Stimulated activated effector memory CD8-positive, alpha-beta T cell treated with anti-CD3 and anti-CD28 coated beads, Interleukin-12 subunit alpha, Interleukin-12 subunit beta, amount 100 ng/mL, for 72 hours (primary cell): ENCODE measurements around the gene P4HA2.
A peak's percentile ranks its signal among the peaks of the same experiment; 100 is the strongest.

Experiments
- ATAC-seq: fragments of 150-1000 bp; cut with Tn5 transposase; 2 replicates; pipeline ENCODE4 v1.10.0; 2021
- DNase-seq, 2 donors: peaks; one replicate each; pipeline ENCODE4 v3.0.0; 2021 to 2022; ENCODE audit warnings: low spot score in 2 of 2
- H3K27ac Mint-ChIP-seq: one replicate; pipeline ENCODE4 v1.8.0; 2022; ENCODE audit warnings: mild to moderate bottlenecking, mixed read lengths
- H3K36me3 Mint-ChIP-seq: one replicate; pipeline ENCODE4 v1.8.0; 2022; ENCODE audit warnings: mild to moderate bottlenecking, mixed read lengths
- H3K4me1 Mint-ChIP-seq: one replicate; pipeline ENCODE4 v1.8.0; 2022; ENCODE audit warnings: mixed read lengths
- H3K4me3 Mint-ChIP-seq: one replicate; pipeline ENCODE4 v1.8.0; 2022; ENCODE audit warnings: mild to moderate bottlenecking, mixed read lengths
- H3K9me3 Mint-ChIP-seq: one replicate; pipeline ENCODE4 v1.8.0; 2022; ENCODE audit warnings: mixed read lengths

The P4HA2 gene

GRCh38 chr5:132227485-132228240, at the start of gene P4HA2:
Gene P4HA2, minus strand, starts transcription at chr5:132227853. Its CDS starts 9,227 bp downstream, at chr5:132218626.
- ATAC-seq = peak; percentile 88
- Mint-ChIP-seq H3K9me3 (no peaks in the 10 kb centered on the region), H3K27ac (peak within 1 kb of the TSS; percentile 33), H3K4me3 (peak within 1 kb of the TSS; percentile 65), H3K36me3 (no peaks in the 10 kb centered on the region), H3K4me1 (peaks cover 41% of the 10 kb centered on the region)
- DNase-seq = peak; percentile 54 to 78

- ATAC-seq (no peak), DNase-seq (no peak)
- peaks cover 8% of the 10 kb centered on the region for H3K4me1 Mint-ChIP-seq
- no peaks in the 10 kb centered on the region for H3K36me3 Mint-ChIP-seq
- H3K27ac Mint-ChIP-seq = no peak overlapping the region
- no peak overlapping the region for H3K4me3 Mint-ChIP-seq
- no peaks in the 10 kb centered on the region for H3K9me3 Mint-ChIP-seq
These were observed 49.6 kb upstream of the P4HA2 start for GRCh38 chr5:132277256-132277655.

DNA sequence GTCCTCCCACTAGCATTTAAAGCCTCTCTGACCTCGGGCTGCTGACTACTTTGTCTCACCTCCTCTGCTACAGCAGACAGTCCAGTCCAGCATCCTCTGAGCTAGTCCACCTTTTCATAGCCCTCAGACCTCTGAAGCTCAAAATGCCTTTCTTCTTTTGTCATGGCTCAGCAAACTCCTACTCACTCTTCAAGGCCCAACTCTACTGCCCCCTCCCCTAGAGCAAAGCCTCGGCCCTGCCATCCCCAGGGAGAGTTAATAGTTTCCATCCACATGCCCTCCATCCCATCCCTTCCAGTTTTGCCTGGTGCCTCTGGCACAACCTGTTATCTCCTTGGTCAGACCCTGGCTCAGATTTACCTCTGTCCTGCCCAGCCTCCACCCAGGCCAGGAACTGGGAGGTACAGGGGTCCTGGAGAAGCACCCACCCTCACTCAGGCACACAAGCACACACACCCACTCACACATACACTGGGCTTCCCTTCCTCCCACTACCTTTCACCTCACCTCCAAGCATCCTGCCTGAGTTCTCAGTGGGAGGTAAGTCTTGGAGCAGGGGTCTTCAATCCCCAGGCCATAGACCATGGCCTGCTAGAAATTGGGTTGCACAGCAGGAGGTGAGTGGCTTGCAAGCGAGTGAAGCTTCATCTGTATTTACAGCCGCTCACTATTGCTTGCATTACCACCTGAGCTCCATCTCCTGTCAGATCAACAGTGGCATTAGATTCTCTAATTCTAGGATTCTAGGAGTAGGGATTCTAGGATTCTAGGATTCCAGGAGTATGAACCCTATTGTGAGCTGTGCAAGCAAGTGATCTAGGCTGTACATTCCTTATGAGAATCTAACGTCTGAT, 47.9 kb upstream of the P4HA2 start:
- ATAC-seq = no peak
- peaks cover 18% of the 10 kb centered on the region for H3K4me1 Mint-ChIP-seq
- no peaks in the 10 kb centered on the region for H3K36me3 Mint-ChIP-seq
- H3K27ac Mint-ChIP-seq = peak overlapping the region; percentile 57
- H3K9me3 Mint-ChIP-seq = no peaks in the 10 kb centered on the region
- no peak overlapping the region for H3K4me3 Mint-ChIP-seq
- DNase-seq = no peak

DNA sequence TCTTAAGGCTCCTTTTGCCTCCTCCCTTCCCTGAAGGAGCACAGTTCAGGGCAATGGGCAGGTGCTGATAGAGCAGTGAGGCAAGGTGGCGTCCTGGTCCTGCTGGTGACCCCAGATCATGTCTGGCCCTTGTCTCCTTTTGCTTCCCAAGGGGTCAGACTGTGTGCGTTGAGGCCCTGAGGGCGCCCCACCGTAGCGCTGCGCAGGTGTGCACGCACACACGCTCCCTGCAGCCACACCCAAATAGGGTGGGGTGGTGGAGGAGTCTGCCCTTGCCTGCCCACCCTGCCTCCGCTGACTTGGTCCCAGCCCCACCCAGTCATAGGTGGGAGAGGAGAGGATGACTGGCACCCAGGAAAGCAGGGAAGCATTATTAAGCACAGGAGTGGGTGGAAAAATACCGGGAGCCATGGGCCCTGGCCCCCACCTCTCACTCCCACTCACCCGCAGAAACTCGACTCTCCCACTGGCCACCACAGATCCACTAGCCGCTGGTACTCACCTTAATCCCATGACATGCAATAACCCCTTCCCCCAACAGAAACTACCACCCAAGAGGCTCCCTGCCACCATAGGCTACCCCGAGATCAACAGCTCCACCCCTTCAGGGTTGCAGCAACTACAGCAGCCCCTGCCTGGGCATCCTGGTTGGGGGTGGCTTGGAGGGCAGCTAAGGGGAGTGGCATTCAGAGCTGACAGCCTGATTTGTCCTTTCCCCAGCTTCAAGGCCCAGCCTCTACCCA, 46.6 kb upstream of the P4HA2 start:
- Mint-ChIP-seq H3K27ac (no peak overlapping the region), H3K4me3 (no peak overlapping the region), H3K9me3 (no peaks in the 10 kb centered on the region), H3K4me1 (peaks cover 18% of the 10 kb centered on the region), H3K36me3 (no peaks in the 10 kb centered on the region)
- no peak for ATAC-seq
- DNase-seq = no peak

- Mint-ChIP-seq H3K4me3 (no peak overlapping the region), H3K27ac (no peak overlapping the region), H3K4me1 (peaks cover 18% of the 10 kb centered on the region), H3K9me3 (no peaks in the 10 kb centered on the region), H3K36me3 (no peaks in the 10 kb centered on the region)
- ATAC-seq (no peak), DNase-seq (no peak)
These were observed 46.0 kb upstream of the P4HA2 start for GRCh38 chr5:132273631-132274030.

GRCh38 chr5:132272311-132273210, 44.9 kb upstream of the P4HA2 start:
- Mint-ChIP-seq H3K9me3 (no peaks in the 10 kb centered on the region), H3K4me1 (peaks cover 19% of the 10 kb centered on the region), H3K27ac (no peak overlapping the region), H3K36me3 (no peaks in the 10 kb centered on the region), H3K4me3 (peak overlapping the region; percentile 44)
- DNase-seq (peak; percentile 58 to 87), ATAC-seq (no peak)

DNA sequence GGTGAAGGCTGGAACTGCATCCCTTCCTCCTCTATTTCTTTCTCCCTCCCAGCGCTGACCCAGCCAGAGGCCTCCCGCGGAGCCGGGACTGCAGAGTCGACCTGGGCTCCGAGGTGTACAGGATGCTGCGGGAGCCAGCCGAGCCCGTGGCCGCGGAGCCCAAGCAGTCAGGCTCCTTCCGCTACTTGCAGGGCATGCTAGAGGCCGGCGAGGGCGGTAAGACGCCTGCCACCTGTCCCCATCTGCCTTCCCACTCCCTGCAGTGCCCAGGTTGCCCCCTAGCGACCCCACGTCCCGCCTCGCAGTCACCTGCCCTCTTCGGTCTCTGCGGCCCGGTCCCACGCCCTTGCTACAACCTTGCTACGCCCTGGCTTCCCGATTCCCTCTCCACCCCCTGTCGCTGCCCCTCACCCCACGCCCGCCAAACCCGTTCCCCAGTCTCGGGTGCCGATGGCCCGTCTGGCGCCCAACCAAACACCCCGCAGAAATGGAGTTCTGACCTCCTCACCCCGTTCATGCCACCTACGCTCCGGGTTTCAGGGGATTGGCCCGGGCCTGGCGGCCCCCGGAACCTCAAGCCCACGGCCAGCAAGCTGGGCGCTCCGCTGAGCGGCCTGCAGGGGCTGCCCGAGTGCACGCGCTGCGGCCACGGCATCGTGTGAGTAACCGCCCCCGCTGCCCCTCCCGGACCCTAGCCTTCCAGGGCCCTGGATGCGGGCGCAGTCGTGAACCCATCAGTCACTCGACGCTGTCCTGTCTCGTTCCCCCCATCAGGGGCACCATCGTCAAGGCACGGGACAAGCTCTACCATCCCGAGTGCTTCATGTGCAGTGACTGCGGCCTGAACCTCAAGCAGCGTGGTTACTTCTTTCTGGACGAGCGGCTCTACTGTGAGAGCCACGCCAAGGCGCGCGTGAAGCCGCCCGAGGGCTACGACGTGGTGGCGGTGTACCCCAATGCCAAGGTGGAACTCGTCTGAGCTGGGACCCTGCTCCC, 43.9 kb upstream of the P4HA2 start:
- no peaks in the 10 kb centered on the region for H3K36me3 Mint-ChIP-seq
- no peaks in the 10 kb centered on the region for H3K9me3 Mint-ChIP-seq
- peak overlapping the region; percentile 44 for H3K4me3 Mint-ChIP-seq
- DNase-seq (no peak), ATAC-seq (peak; percentile 11)
- H3K4me1 Mint-ChIP-seq = peaks cover 24% of the 10 kb centered on the region
- peak overlapping the region; percentile 29 for H3K27ac Mint-ChIP-seq

DNA sequence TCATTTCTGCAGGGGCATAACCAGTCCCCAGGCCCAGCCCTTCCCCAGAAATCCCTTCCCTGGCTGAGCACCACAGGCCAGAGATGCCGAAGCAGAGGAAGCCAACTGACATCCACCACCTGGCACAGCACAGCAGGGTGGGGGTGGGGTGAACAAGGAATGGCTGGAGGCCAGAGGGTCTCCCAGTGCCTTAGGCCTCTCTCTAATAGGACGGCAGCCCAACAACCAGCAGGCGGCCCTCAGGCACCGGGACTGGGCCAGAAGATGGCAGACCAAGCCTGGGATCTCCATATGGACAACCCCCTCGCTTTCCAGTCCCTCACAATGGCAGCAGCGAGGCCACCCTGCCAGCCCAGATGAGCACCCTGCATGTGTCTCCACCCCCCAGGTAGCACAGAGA, 43.1 kb upstream of the P4HA2 start:
- no peaks in the 10 kb centered on the region for H3K36me3 Mint-ChIP-seq
- no peak for DNase-seq
- ATAC-seq = no peak
- no peak overlapping the region for H3K4me3 Mint-ChIP-seq
- no peaks in the 10 kb centered on the region for H3K9me3 Mint-ChIP-seq
- peak overlapping the region; percentile 29 for H3K27ac Mint-ChIP-seq
- peaks cover 24% of the 10 kb centered on the region for H3K4me1 Mint-ChIP-seq

DNA sequence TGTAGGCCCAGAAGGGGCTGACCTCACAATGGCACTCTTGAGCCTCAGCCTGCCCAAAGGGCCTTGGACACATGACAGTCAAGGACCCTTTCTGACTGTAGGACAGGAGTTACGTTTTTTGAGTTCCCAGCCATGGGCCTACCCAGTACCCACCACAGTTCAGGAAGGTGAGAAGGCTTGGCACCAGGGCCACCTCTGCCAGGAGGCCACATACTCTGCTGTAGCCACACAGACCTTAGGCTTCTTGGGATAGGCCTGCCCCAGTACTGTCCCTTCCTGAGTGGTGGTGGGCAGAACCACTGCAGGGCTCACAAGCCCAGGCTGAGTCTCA, 42.6 kb upstream of the P4HA2 start:
- no peak for DNase-seq
- ATAC-seq = peak; percentile 2
- Mint-ChIP-seq H3K4me3 (no peak overlapping the region), H3K27ac (peak overlapping the region; percentile 29), H3K9me3 (no peaks in the 10 kb centered on the region), H3K36me3 (no peaks in the 10 kb centered on the region), H3K4me1 (peaks cover 26% of the 10 kb centered on the region)

- H3K4me1 Mint-ChIP-seq = peaks cover 32% of the 10 kb centered on the region
- H3K9me3 Mint-ChIP-seq = no peaks in the 10 kb centered on the region
- H3K4me3 Mint-ChIP-seq = no peak overlapping the region
- H3K36me3 Mint-ChIP-seq = no peaks in the 10 kb centered on the region
- ATAC-seq = peak; percentile 1
- DNase-seq = no peak
- H3K27ac Mint-ChIP-seq = no peak overlapping the region
These were observed 42.1 kb upstream of the P4HA2 start for GRCh38 chr5:132269635-132270334.

GRCh38 chr5:132268769-132269551, 41.3 kb upstream of the P4HA2 start:
- DNase-seq (no peak), ATAC-seq (peak; percentile 14)
- H3K4me1 Mint-ChIP-seq = peaks cover 40% of the 10 kb centered on the region
- no peaks in the 10 kb centered on the region for H3K36me3 Mint-ChIP-seq
- no peak overlapping the region for H3K4me3 Mint-ChIP-seq
- no peak overlapping the region for H3K27ac Mint-ChIP-seq
- no peaks in the 10 kb centered on the region for H3K9me3 Mint-ChIP-seq

GRCh38 chr5:132267931-132268768, 40.5 kb upstream of the P4HA2 start:
- H3K4me1 Mint-ChIP-seq = peaks cover 48% of the 10 kb centered on the region
- ATAC-seq (no peak), DNase-seq (no peak)
- H3K4me3 Mint-ChIP-seq = no peak overlapping the region
- H3K36me3 Mint-ChIP-seq = no peaks in the 10 kb centered on the region
- no peaks in the 10 kb centered on the region for H3K9me3 Mint-ChIP-seq
- H3K27ac Mint-ChIP-seq = peak overlapping the region; percentile 13
